Fibroblast of mammary gland (primary cell): Measurements from ENCODE around the gene HOATZ.

ENCODE experiments used
- DNase-seq: peaks from one replicate; pipeline ENCODE4 v3.0.0-alpha.2; 2010; ENCODE audit warnings: low read depth
- H3K4me3 ChIP-seq: 2 replicates; pipeline ENCODE4 v1.5.1; 2011; ENCODE audit warnings: low read depth, mild to moderate bottlenecking, low read length, moderate library complexity; ENCODE audit not compliant: control insufficient read depth
- CTCF ChIP-seq: conservative IDR thresholded peaks from 2 replicates; pipeline ENCODE4 v1.5.1; 2011; ENCODE audit warnings: low read depth, low read length, inconsistent platforms; ENCODE audit not compliant: control insufficient read depth, insufficient read depth

Gene HOATZ

GRCh38 chr11:111540114-111540936 is 25.7 kb downstream of the HOATZ start, which contains the start of gene LAYN:
LAYN (plus strand) TSS chr11:111540720; CDS start chr11:111540844, 124 bp downstream.
- DNase-seq, result peak; percentile 42
- no peak for TF ChIP-seq CTCF
- peak within 1 kb of the TSS; percentile 71 for H3K4me3 ChIP-seq

- TF ChIP-seq CTCF, result no peak
- peak overlapping the region; percentile 71 for H3K4me3 ChIP-seq
- DNase-seq, result no peak
These were observed 26.3 kb downstream of the HOATZ start for GRCh38 chr11:111540937-111541253.

GRCh38 chr11:111541254-111542061 is 26.9 kb downstream of the HOATZ start:
- peak; percentile 74 for DNase-seq
- no peak for TF ChIP-seq CTCF
- peak overlapping the region; percentile 71 for H3K4me3 ChIP-seq

- no peak overlapping the region for H3K4me3 ChIP-seq
- TF ChIP-seq CTCF, result no peak
- no peak for DNase-seq
These were observed 28.2 kb downstream of the HOATZ start for GRCh38 chr11:111542606-111543275.

- no peak for DNase-seq
- TF ChIP-seq CTCF, result no peak
These were observed 33.9 kb downstream of the HOATZ start for GRCh38 chr11:111548525-111548924.

GRCh38 chr11:111549196-111549868 is 34.8 kb downstream of the HOATZ start:
- no peak for DNase-seq
- TF ChIP-seq CTCF, result no peak
- H3K4me3 ChIP-seq, result no peak overlapping the region

More at GRCh38 chr11:111548525-111548924, 33.9 kb downstream of the HOATZ start:
- H3K4me3 ChIP-seq, result no peak overlapping the region
